Gastrocnemius medialis (tissue), 4 donors: ENCODE measurements around the gene ARL11. TPM values are rescaled to one million over a fixed set of nuclear protein-coding genes. Genes with fewer than 3 reads are reported as not detected.
A peak's percentile ranks its signal among the peaks of the same experiment; 100 is the strongest.
"Not testable (repeated sequence)": the region's sequence is repeated elsewhere in the genome, so short reads cannot be mapped to it uniquely, and the experiment has no call there.

Source experiments
- ATAC-seq, 2 donors: fragments of 150-250 bp; one replicate each; pipeline ENCODE4 v1.9.1; 2016
- DNase-seq, 2 donors: peaks; one replicate each; pipeline ENCODE4 v3.0.0-alpha.2; 2019
- H3K27ac ChIP-seq, 4 donors: fragments of 200-600 bp; sonication (generic); 1 replicate in 1 of 4; 2 replicates in 3 of 4; pipeline ENCODE4 v1.5.1; 2016 to 2018; ENCODE audit warnings: mild to moderate bottlenecking in 2 of 4, moderate library complexity in 1 of 4
- H3K27me3 ChIP-seq, 3 donors: fragments of 200-600 bp; sonication (generic) in 2 of 3; 1 replicate in 1 of 3; 2 replicates in 2 of 3; pipeline versions ENCODE4 v1.5.1 to v1.6.0; 2016 to 2019; ENCODE audit warnings: mild to moderate bottlenecking in 1 of 3, moderate library complexity in 1 of 3
- H3K36me3 ChIP-seq, 2 donors: fragments of 200-600 bp; sonication (generic) in 1 of 2; one replicate each; pipeline ENCODE4 v1.5.1; 2017 to 2018
- H3K4me1 ChIP-seq, 2 donors: fragments of 200-600 bp; sonication (generic) in 1 of 2; one replicate each; pipeline ENCODE4 v1.5.1; 2016 to 2017; ENCODE audit warnings: mild to moderate bottlenecking in 2 of 2
- H3K4me3 ChIP-seq, 4 donors: fragments of 200-600 bp; sonication (generic) in 3 of 4; 1 replicate in 1 of 4; 2 replicates in 3 of 4; pipeline ENCODE4 v1.5.1; 2016 to 2019; ENCODE audit warnings: mild to moderate bottlenecking in 2 of 4
- H3K9me3 ChIP-seq, 3 donors: fragments of 200-600 bp; sonication (generic) in 2 of 3; 1 replicate in 1 of 3; 2 replicates in 2 of 3; pipeline ENCODE4 v1.5.1; 2016 to 2019
- POLR2A ChIP-seq, 2 donors: fragments of 450-650 bp; IDR thresholded peaks; one replicate each; pipeline ENCODE4 v1.6.1; 2017; ENCODE audit warnings: antibody characterized with exemption in 2 of 2, mild to moderate bottlenecking in 2 of 2, moderate library complexity in 2 of 2
- in situ Hi-C, 4 donors: fragments of 200-750 bp; cut with MboI; loops; one replicate each; pipeline versions ENCODE4 v1.15.0 to v1.8.0; 2017; ENCODE audit warnings: low sequenced_read_pairs in 4 of 4
- intact Hi-C: fragments of 100-400 bp; cut with DNase I; formaldehyde crosslinking; loops from one replicate; pipeline ENCODE4 v1.15.1; 2023; ENCODE audit warnings: low total_unique reads
- total RNA-seq, 4 donors: library from RNA; depleted of rRNA; stranded (reverse); fragments of >200 nt; gene quantifications; one replicate each; pipeline versions ENCODE4 v1.1.0 to v1.2.3, GENCODE V29; 2016
- TF ChIP-seq, protein P1 (sequence below), 5 experiments: fragments of 450-650 bp in 3 of 5; fragments of 200-600 bp in 2 of 5; sonication (generic) in 2 of 5; IDR thresholded peaks in 4 of 5; conservative IDR thresholded peaks in 1 of 5; 1 replicate in 4 of 5; 2 replicates in 1 of 5; pipeline ENCODE4 v1.5.1; 2016 to 2019; ENCODE audit warnings: antibody characterized with exemption in 5 of 5, mild to moderate bottlenecking in 3 of 5, moderate library complexity in 3 of 5

Gene ARL11
- total RNA-seq, 4 donors from 2014 or later, result 0.10 to 0.20 (median 0.12) TPM

DNA sequence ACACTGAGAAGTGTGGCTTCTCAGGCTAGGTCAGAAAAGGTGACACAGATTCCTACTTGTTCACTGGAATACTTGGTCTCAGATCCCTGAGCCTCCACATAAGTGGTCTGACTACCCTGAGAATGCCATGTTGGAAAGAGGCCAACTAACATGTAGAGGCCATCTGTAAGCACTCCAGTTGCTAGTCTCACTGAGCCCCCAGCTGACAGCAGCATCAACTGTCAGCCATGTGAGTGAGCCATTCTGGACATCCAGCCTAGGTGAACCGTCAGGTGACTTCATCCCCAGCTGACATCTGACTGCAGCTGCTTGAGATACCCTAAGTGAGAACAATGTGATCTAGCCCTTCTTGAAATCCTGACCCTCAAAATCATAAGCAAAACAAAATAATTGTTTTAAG lies 18.1 kb upstream of the ARL11 start:
- ATAC-seq, result no peak
- Histone ChIP-seq H3K36me3 (no peaks in the 10 kb centered on the region), H3K9me3 (no peaks in the 10 kb centered on the region), H3K27ac (no peak overlapping the region), H3K27me3 (no peaks in the 10 kb centered on the region), H3K4me3 (no peak overlapping the region), H3K4me1 (no peaks in the 10 kb centered on the region)
- in situ Hi-C loops, result loop anchor here in 1 of 4 donors (10.0 kb wide), 1 partner anchor 315 kb away; no protein-coding TSS in a partner anchor
- intact Hi-C loops, result no loop called here
- TF ChIP-seq POLR2A (IDR thresholded peaks at IDR 0.05), result no peak
- TF ChIP-seq, protein P1, sequence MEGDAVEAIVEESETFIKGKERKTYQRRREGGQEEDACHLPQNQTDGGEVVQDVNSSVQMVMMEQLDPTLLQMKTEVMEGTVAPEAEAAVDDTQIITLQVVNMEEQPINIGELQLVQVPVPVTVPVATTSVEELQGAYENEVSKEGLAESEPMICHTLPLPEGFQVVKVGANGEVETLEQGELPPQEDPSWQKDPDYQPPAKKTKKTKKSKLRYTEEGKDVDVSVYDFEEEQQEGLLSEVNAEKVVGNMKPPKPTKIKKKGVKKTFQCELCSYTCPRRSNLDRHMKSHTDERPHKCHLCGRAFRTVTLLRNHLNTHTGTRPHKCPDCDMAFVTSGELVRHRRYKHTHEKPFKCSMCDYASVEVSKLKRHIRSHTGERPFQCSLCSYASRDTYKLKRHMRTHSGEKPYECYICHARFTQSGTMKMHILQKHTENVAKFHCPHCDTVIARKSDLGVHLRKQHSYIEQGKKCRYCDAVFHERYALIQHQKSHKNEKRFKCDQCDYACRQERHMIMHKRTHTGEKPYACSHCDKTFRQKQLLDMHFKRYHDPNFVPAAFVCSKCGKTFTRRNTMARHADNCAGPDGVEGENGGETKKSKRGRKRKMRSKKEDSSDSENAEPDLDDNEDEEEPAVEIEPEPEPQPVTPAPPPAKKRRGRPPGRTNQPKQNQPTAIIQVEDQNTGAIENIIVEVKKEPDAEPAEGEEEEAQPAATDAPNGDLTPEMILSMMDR (IDR thresholded peaks at IDR 0.05 in 4 of 5, conservative IDR thresholded peaks at IDR 0.05 in 1 of 5), result no peak
- no peak for DNase-seq

DNA sequence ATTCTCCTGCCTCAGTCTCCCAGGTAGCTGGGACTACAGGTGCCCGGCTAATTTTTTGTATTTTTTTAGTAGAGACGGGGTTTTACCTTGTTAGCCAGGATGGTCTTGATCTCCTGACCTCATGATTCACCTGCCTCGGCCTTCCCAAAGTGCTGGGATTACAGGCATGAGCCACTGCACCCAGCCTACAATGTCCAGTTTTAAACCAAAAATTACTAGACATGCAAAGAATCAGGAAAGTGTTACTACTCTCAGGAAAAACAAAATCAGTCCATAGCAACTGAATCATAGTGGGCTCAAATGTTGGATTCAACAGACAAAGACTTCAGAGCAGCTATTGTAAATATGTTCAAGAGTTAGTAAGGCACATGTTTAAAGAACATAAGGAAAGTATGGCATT lies 16.3 kb upstream of the ARL11 start:
- intact Hi-C loops, H3K27ac ChIP-seq, H3K4me3 ChIP-seq, H3K36me3 ChIP-seq, H3K27me3 ChIP-seq, ATAC-seq, H3K9me3 ChIP-seq, DNase-seq, H3K4me1 ChIP-seq: not testable (repeated sequence)
- in situ Hi-C loops, result loop anchor here in 1 of 4 donors (10.0 kb wide), 1 partner anchor 317 kb away; no protein-coding TSS in a partner anchor

DNA sequence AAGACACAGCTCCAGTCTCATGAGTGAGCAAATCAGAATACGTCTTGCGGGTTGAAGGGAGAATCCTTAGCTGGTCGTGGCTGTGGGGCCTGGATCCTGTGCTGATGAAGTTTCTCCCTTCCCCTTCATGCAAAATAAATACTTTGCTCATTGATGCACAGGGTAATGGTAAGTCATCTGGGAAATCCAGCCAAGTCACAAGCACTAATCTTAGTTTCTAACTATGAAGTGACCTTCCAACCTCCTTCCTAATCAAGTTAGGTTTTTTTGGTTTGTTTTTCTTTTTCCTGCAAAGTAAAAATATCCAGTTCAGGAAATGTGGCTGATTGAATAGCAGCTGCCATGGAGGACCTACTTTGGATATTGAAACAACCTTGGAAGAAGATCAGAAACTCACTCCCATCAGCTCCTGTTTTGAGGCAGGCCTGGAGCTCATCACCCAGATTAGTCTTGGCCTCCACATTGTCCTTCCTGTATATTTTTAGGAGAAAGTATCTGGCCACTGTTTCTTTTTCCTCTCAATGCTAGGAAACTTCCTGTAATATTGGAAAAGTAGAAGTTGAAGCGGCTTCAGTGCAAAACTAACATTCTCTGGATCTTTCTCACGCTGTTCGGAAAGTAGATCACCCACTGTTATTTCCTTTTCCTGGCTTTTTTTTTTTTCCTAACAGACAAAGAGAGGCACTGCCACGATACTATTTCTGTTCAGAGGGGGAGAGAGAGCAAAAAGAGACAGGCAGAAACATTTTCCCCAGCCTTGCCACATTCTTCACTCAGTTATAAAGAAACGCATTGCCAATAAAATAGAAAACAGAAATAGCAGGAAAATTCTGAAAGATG lies 12.3 kb upstream of the ARL11 start:
- TF ChIP-seq POLR2A (IDR thresholded peaks at IDR 0.05), result no peak
- TF ChIP-seq, protein P1 (IDR thresholded peaks at IDR 0.05 in 4 of 5, conservative IDR thresholded peaks at IDR 0.05 in 1 of 5), result no peak
- H3K27me3 ChIP-seq, result no peaks in the 10 kb centered on the region
- intact Hi-C loops (no loop called here), in situ Hi-C loops (loop anchor here in 1 of 4 donors (10.0 kb wide), 1 partner anchor 321 kb away; no protein-coding TSS in a partner anchor)
- ATAC-seq (no peak), DNase-seq (no peak)
- no peaks in the 10 kb centered on the region for H3K9me3 ChIP-seq
- peaks cover 0 to 9% of the 10 kb centered on the region in 2 donors for H3K4me1 ChIP-seq
- H3K36me3 ChIP-seq, result no peaks in the 10 kb centered on the region
- peak overlapping the region in 2 of 4 donors; percentile 16 to 20 for H3K27ac ChIP-seq
- H3K4me3 ChIP-seq, result no peak overlapping the region

DNA sequence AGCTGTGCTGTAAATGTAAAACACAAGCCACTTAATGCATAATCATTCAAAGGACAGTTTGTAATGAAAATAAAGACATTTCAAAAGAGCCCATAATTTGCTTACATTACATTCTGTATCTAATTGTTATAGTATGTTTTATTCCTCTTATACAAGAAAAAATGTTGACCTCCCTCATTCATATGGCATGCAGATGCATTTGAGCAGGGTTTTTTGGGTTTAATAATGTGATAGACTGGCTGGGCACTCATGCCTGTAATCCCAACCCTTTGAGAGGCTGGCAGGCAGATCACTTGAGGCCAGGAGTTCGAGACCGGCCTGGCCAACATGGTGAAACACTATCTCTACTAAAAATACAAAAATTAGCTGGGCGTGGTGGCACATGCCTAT lies 11.6 kb upstream of the ARL11 start:
- no peak for DNase-seq
- intact Hi-C loops (no loop called here), in situ Hi-C loops (loop anchor here in 1 of 4 donors (10.0 kb wide), 1 partner anchor 322 kb away; no protein-coding TSS in a partner anchor)
- H3K36me3 ChIP-seq, result no peaks in the 10 kb centered on the region
- H3K27ac ChIP-seq, result peak overlapping the region in 2 of 4 donors; percentile 16 to 20
- no peak for ATAC-seq
- H3K4me1 ChIP-seq, result peaks cover 0 to 9% of the 10 kb centered on the region in 2 donors
- no peaks in the 10 kb centered on the region for H3K27me3 ChIP-seq
- no peak overlapping the region for H3K4me3 ChIP-seq
- no peak for TF ChIP-seq POLR2A (IDR thresholded peaks at IDR 0.05)
- TF ChIP-seq, protein P1 (IDR thresholded peaks at IDR 0.05 in 4 of 5, conservative IDR thresholded peaks at IDR 0.05 in 1 of 5), result no peak
- H3K9me3 ChIP-seq, result no peaks in the 10 kb centered on the region

DNA sequence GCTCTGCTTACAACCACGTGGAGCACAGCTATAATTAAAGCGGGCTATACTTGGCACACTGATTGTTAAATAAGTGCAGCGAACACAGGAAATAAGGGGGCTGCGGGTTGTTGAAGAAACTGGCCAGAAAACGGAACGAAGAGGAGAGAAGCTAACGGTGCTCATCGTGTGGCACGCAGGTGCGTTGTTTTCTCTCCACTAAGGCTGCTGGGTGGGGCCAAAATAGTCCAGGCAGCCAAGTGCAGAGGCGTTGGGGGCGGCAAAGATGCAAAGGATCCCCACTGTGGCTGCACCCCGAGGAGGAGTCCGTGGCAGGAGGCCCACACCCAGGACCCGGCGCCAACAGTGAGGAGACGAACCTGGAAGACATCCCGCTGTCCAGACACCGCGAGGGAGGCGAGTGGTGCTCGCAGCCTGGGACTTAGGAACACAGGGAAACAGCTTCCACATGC lies 8.1 kb upstream of the ARL11 start:
- in situ Hi-C loops (no loop called here), intact Hi-C loops (no loop called here)
- no peak for ATAC-seq
- no peaks in the 10 kb centered on the region for H3K36me3 ChIP-seq
- H3K27me3 ChIP-seq, result no peaks in the 10 kb centered on the region
- no peaks in the 10 kb centered on the region for H3K9me3 ChIP-seq
- no peak overlapping the region for H3K4me3 ChIP-seq
- H3K4me1 ChIP-seq, result peaks cover 0 to 9% of the 10 kb centered on the region in 2 donors
- H3K27ac ChIP-seq, result no peak overlapping the region
- no peak for DNase-seq
- TF ChIP-seq, protein P1 (IDR thresholded peaks at IDR 0.05 in 4 of 5, conservative IDR thresholded peaks at IDR 0.05 in 1 of 5), result no peak
- TF ChIP-seq POLR2A (IDR thresholded peaks at IDR 0.05), result no peak
